Measurements from ENCODE around the gene TMC7.

The TMC7 gene

GRCh38 chr16:19073344-19073743, 89.6 kb downstream of the TMC7 start:
- Histone ChIP-seq H3K27me3 (ENCODE audit: low read depth) (no peaks in the 10 kb centered on the region), H3K4me1 (peaks cover 5% of the 10 kb centered on the region), H3K9me3 (no peaks in the 10 kb centered on the region), H3K36me3 (replicated peaks) (peaks cover 39% of the 10 kb centered on the region), H3K4me3 (no peak overlapping the region)
- no peak for DNase-seq (ENCODE audit: low spot score in 2 of 2)
- in situ Hi-C loops (cut with MboI; ENCODE audit: low sequenced_read_pairs), result loop anchor here (10.0 kb wide), 1 partner anchor 89 kb away; the partner anchor contains the start of gene TMC7

GRCh38 chr16:19073863-19074262, 90.1 kb downstream of the TMC7 start:
- Histone ChIP-seq H3K36me3 (replicated peaks) (peaks cover 45% of the 10 kb centered on the region), H3K4me3 (no peak overlapping the region), H3K27me3 (ENCODE audit: low read depth) (no peaks in the 10 kb centered on the region), H3K4me1 (peaks cover 2% of the 10 kb centered on the region), H3K9me3 (no peaks in the 10 kb centered on the region)
- DNase-seq (ENCODE audit: low spot score in 2 of 2), result no peak
- in situ Hi-C loops (cut with MboI; ENCODE audit: low sequenced_read_pairs), result loop anchor here (10.0 kb wide), 1 partner anchor 89 kb away; the partner anchor contains the start of gene TMC7

GRCh38 chr16:19075511-19075910, 91.8 kb downstream of the TMC7 start:
- no peaks in the 10 kb centered on the region for H3K27me3 ChIP-seq (ENCODE audit: low read depth)
- in situ Hi-C loops (cut with MboI; ENCODE audit: low sequenced_read_pairs), result loop anchor here (10.0 kb wide), 1 partner anchor 91 kb away; the partner anchor contains the start of gene TMC7
- no peaks in the 10 kb centered on the region; the same call in 1 of the 2 replicates for H3K4me1 ChIP-seq
- no peak for DNase-seq (ENCODE audit: low spot score in 2 of 2)
- peaks cover 56% of the 10 kb centered on the region for H3K36me3 ChIP-seq (replicated peaks)
- H3K9me3 ChIP-seq, result no peaks in the 10 kb centered on the region
- no peak overlapping the region for H3K4me3 ChIP-seq

- Histone ChIP-seq H3K36me3 (replicated peaks) (peaks cover 50% of the 10 kb centered on the region), H3K27me3 (ENCODE audit: low read depth) (no peaks in the 10 kb centered on the region)
- in situ Hi-C loops (cut with MboI; ENCODE audit: low sequenced_read_pairs), result loop anchor here (10.0 kb wide), 1 partner anchor 93 kb away; the partner anchor contains the start of gene TMC7
Measured at GRCh38 chr16:19077879-19078278, 94.1 kb downstream of the TMC7 start.

GRCh38 chr16:19083670-19084069, 99.9 kb downstream of the TMC7 start:
- Histone ChIP-seq H3K27me3 (ENCODE audit: low read depth) (no peaks in the 10 kb centered on the region), H3K36me3 (replicated peaks) (peaks cover 18% of the 10 kb centered on the region), H3K9me3 (no peaks in the 10 kb centered on the region), H3K4me1 (peaks cover 15% of the 10 kb centered on the region), H3K4me3 (no peak overlapping the region)
- in situ Hi-C loops (cut with MboI; ENCODE audit: low sequenced_read_pairs), result loop anchor here (10.0 kb wide), 1 partner anchor 441 kb away; the partner anchor contains the start of genes CCP110 and GDE1
- no peak for DNase-seq (ENCODE audit: low spot score in 2 of 2)

More at GRCh38 chr16:19077879-19078278, 94.1 kb downstream of the TMC7 start:
- DNase-seq (ENCODE audit: low spot score in 2 of 2), result no peak
- Histone ChIP-seq H3K4me3 (no peak overlapping the region), H3K9me3 (no peaks in the 10 kb centered on the region), H3K4me1 (peaks cover 10% of the 10 kb centered on the region)

- Histone ChIP-seq H3K36me3 (replicated peaks) (peaks cover 13% of the 10 kb centered on the region), H3K9me3 (no peaks in the 10 kb centered on the region), H3K4me1 (peaks cover 15% of the 10 kb centered on the region), H3K4me3 (no peak overlapping the region), H3K27me3 (ENCODE audit: low read depth) (no peaks in the 10 kb centered on the region)
- in situ Hi-C loops (cut with MboI; ENCODE audit: low sequenced_read_pairs), result loop anchor here (10.0 kb wide), 1 partner anchor 441 kb away; the partner anchor contains the start of genes CCP110 and GDE1
- no peak for DNase-seq (ENCODE audit: low spot score in 2 of 2)
Measured at GRCh38 chr16:19084139-19084538, 100.4 kb downstream of the TMC7 start.

- in situ Hi-C loops (cut with MboI; ENCODE audit: low sequenced_read_pairs), result loop anchor here (5.0 to 10.0 kb wide), 2 partner anchors 292 to 440 kb away; partner anchors contain the start of genes CCP110 and GDE1
Measured at GRCh38 chr16:19084879-19085278, 101.1 kb downstream of the TMC7 start.

GRCh38 chr16:19085679-19086200, 102.0 kb downstream of the TMC7 start:
- H3K4me3 ChIP-seq, result no peak overlapping the region
- DNase-seq (ENCODE audit: low spot score in 2 of 2), result no peak
- in situ Hi-C loops (cut with MboI; ENCODE audit: low sequenced_read_pairs), result loop anchor here (5.0 to 10.0 kb wide), 2 partner anchors 292 to 439 kb away; partner anchors contain the start of genes CCP110 and GDE1

More at GRCh38 chr16:19084879-19085278, 101.1 kb downstream of the TMC7 start:
- H3K27me3 ChIP-seq (ENCODE audit: low read depth), result no peaks in the 10 kb centered on the region
- H3K4me1 ChIP-seq, result peaks cover 15% of the 10 kb centered on the region
- DNase-seq (ENCODE audit: low spot score in 2 of 2), result no peak
- H3K36me3 ChIP-seq (replicated peaks), result peaks cover 9% of the 10 kb centered on the region
- H3K4me3 ChIP-seq, result no peak overlapping the region
- H3K9me3 ChIP-seq, result no peaks in the 10 kb centered on the region

GRCh38 chr16:19086322-19087199, 102.8 kb downstream of the TMC7 start:
- in situ Hi-C loops (cut with MboI; ENCODE audit: low sequenced_read_pairs), result loop anchor here (5.0 to 10.0 kb wide), 2 partner anchors 291 to 438 kb away; partner anchors contain the start of genes CCP110 and GDE1
- peak; percentile 96 for DNase-seq (ENCODE audit: low spot score in 2 of 2)

More at GRCh38 chr16:19085679-19086200, 102.0 kb downstream of the TMC7 start:
- H3K27me3 ChIP-seq (ENCODE audit: low read depth), result no peaks in the 10 kb centered on the region
- H3K9me3 ChIP-seq, result no peaks in the 10 kb centered on the region
- peaks cover 13% of the 10 kb centered on the region for H3K4me1 ChIP-seq
- H3K36me3 ChIP-seq (replicated peaks), result 0 out of 2 replicates have a peak, but pooled peaks cover 5% of the 10 kb centered on the region

GRCh38 chr16:19088341-19088916, 104.7 kb downstream of the TMC7 start:
- in situ Hi-C loops (cut with MboI; ENCODE audit: low sequenced_read_pairs), result loop anchor here (5.0 to 10.0 kb wide), 2 partner anchors 289 to 436 kb away; partner anchors contain the start of genes CCP110 and GDE1
- no peak for DNase-seq (ENCODE audit: low spot score in 2 of 2)
- Histone ChIP-seq H3K4me1 (peaks cover 5% of the 10 kb centered on the region; the same call in 1 of the 2 replicates), H3K36me3 (replicated peaks) (no peaks in the 10 kb centered on the region), H3K27me3 (ENCODE audit: low read depth) (peaks cover 5% of the 10 kb centered on the region; the same call in 1 of the 2 replicates), H3K9me3 (no peaks in the 10 kb centered on the region), H3K4me3 (no peak overlapping the region)

More at GRCh38 chr16:19086322-19087199, 102.8 kb downstream of the TMC7 start:
- peaks cover 5% of the 10 kb centered on the region for H3K4me1 ChIP-seq
- H3K4me3 ChIP-seq, result peak overlapping the region; percentile 32
- no peaks in the 10 kb centered on the region for H3K27me3 ChIP-seq (ENCODE audit: low read depth)
- H3K9me3 ChIP-seq, result no peaks in the 10 kb centered on the region
- H3K36me3 ChIP-seq (replicated peaks), result 0 out of 2 replicates have a peak, but pooled peaks cover 1% of the 10 kb centered on the region

- peaks cover 5% of the 10 kb centered on the region; the same call in 1 of the 2 replicates for H3K27me3 ChIP-seq (ENCODE audit: low read depth)
- no peak overlapping the region for H3K4me3 ChIP-seq
- H3K36me3 ChIP-seq (replicated peaks), result no peaks in the 10 kb centered on the region
- peaks cover 5% of the 10 kb centered on the region; the same call in 1 of the 2 replicates for H3K4me1 ChIP-seq
- in situ Hi-C loops (cut with MboI; ENCODE audit: low sequenced_read_pairs), result loop anchor here (5.0 to 10.0 kb wide), 2 partner anchors 288 to 435 kb away; partner anchors contain the start of genes CCP110 and GDE1
- H3K9me3 ChIP-seq, result no peaks in the 10 kb centered on the region
- DNase-seq (ENCODE audit: low spot score in 2 of 2), result no peak
Measured at GRCh38 chr16:19089410-19089955, 105.7 kb downstream of the TMC7 start.

- H3K27me3 ChIP-seq (ENCODE audit: low read depth), result peaks cover 5% of the 10 kb centered on the region; the same call in 1 of the 2 replicates
- no peak for DNase-seq (ENCODE audit: low spot score in 2 of 2)
- H3K9me3 ChIP-seq, result no peaks in the 10 kb centered on the region
- H3K36me3 ChIP-seq (replicated peaks), result no peaks in the 10 kb centered on the region
- no peak overlapping the region for H3K4me3 ChIP-seq
- H3K4me1 ChIP-seq, result peaks cover 5% of the 10 kb centered on the region; the same call in 1 of the 2 replicates
- in situ Hi-C loops (cut with MboI; ENCODE audit: low sequenced_read_pairs), result no loop called here
Measured at GRCh38 chr16:19090916-19091315, 107.2 kb downstream of the TMC7 start.
